K562 (cell line): ENCODE measurements around the gene VAC14.

Source experiments
- CTCF ChIP-seq, 3 experiments: IDR thresholded peaks in 2 of 3; conservative IDR thresholded peaks in 1 of 3; 2 replicates each; pipeline ENCODE4 v1.5.1; 2011 to 2012; ENCODE audit warnings: low read length in 3 of 3, mild to moderate bottlenecking in 3 of 3, control low read depth in 2 of 3, improper control_type of control experiment in 1 of 3, inconsistent platforms in 1 of 3, low read depth in 1 of 3, mixed read lengths in 1 of 3, moderate library complexity in 1 of 3; ENCODE audit not compliant: insufficient read depth in 2 of 3
- EP300 ChIP-seq: IDR thresholded peaks from 2 replicates; pipeline ENCODE4 v1.6.1; 2012; ENCODE audit warnings: low read length, improper control_type of control experiment
- MXD1 ChIP-seq: fragments of 250-450 bp; sonication (Bioruptor Pico); IDR thresholded peaks from 2 replicates; pipeline ENCODE4 v1.8.0; 2021; ENCODE audit warnings: borderline replicate concordance, mild to moderate bottlenecking, moderate library complexity; ENCODE audit not compliant: poor library complexity, severe bottlenecking
- POLR2AphosphoS5 ChIP-seq: IDR thresholded peaks from 2 replicates; pipeline ENCODE4 v1.6.1; 2011; ENCODE audit warnings: mild to moderate bottlenecking, low read depth, low read length, moderate library complexity; ENCODE audit not compliant: control insufficient read depth, insufficient read depth

GRCh38 chr16:70691223-70692129, 109.5 kb downstream of the VAC14 start:
- TF ChIP-seq CTCF (IDR thresholded peaks at IDR 0.05 in 2 of 3, conservative IDR thresholded peaks at IDR 0.05 in 1 of 3; ENCODE audit: insufficient read depth in 2 of 3, low read depth in 1 of 3, low read length in 3 of 3) (no peak), MXD1 (no peak), EP300 (no peak), POLR2AphosphoS5 (no peak)
